Hematopoietic multipotent progenitor cell (in vitro differentiated cells): ENCODE data around the gene MN1. TPM values are rescaled to one million over a fixed set of nuclear protein-coding genes. Genes with fewer than 3 reads are reported as not detected.

ENCODE experiments used
- DNase-seq, 3 donors: peaks; one replicate each; pipeline ENCODE4 v3.0.0-alpha.2; 2011 to 2015; ENCODE audit warnings: low read depth in 2 of 3, low spot score in 2 of 3
- total RNA-seq: library from RNA; depleted of rRNA; stranded (reverse); fragments of >200 nt; gene quantifications from one replicate; pipeline ENCODE4 v1.2.3, GENCODE V29; 2012

Gene MN1
- total RNA-seq, result 14.8 TPM

- DNase-seq, result peak in 2 of 3 donors; percentile 61 to 71
Observed at GRCh38 chr22:27801616-27802345, at the start of gene MN1. Gene MN1 (minus strand): TSS chr22:27801756. CDS start chr22:27800543, 1,213 bp downstream.

GRCh38 chr22:27850000-27850521, 48.5 kb upstream of the MN1 start:
- peak in 1 of 3 donors; percentile 21 for DNase-seq

- DNase-seq, result no peak
Observed at GRCh38 chr22:27848005-27848404, 46.4 kb upstream of the MN1 start.

- no peak for DNase-seq
Observed at GRCh38 chr22:27846910-27847309, 45.4 kb upstream of the MN1 start.

- DNase-seq, result no peak
Observed at GRCh38 chr22:27846248-27846757, 44.7 kb upstream of the MN1 start.

- no peak for DNase-seq
Observed at GRCh38 chr22:27845644-27846043, 44.1 kb upstream of the MN1 start.

GRCh38 chr22:27844656-27845591, 43.4 kb upstream of the MN1 start:
- DNase-seq, result no peak

- no peak for DNase-seq
Observed at GRCh38 chr22:27844256-27844655, 42.7 kb upstream of the MN1 start.

- DNase-seq, result no peak
Observed at GRCh38 chr22:27843441-27843840, 41.9 kb upstream of the MN1 start.

GRCh38 chr22:27842669-27843431, 41.3 kb upstream of the MN1 start:
- no peak for DNase-seq

GRCh38 chr22:27842201-27842600, 40.6 kb upstream of the MN1 start:
- no peak for DNase-seq

GRCh38 chr22:27840436-27840835, 38.9 kb upstream of the MN1 start:
- DNase-seq, result no peak

GRCh38 chr22:27839057-27839660, 37.6 kb upstream of the MN1 start:
- no peak for DNase-seq

- peak in 1 of 3 donors; percentile 9 for DNase-seq
Observed at GRCh38 chr22:27836181-27836580, 34.6 kb upstream of the MN1 start.

GRCh38 chr22:27835446-27835845, 33.9 kb upstream of the MN1 start:
- DNase-seq, result no peak

- DNase-seq, result no peak
Observed at GRCh38 chr22:27834364-27835185, 33.0 kb upstream of the MN1 start.

GRCh38 chr22:27833803-27834202, 32.2 kb upstream of the MN1 start:
- DNase-seq, result no peak

- no peak for DNase-seq
Observed at GRCh38 chr22:27832606-27833005, 31.1 kb upstream of the MN1 start.

- no peak for DNase-seq
Observed at GRCh38 chr22:27829620-27830019, 28.1 kb upstream of the MN1 start.
